Heart right ventricle (tissue), 16 donors: ENCODE measurements around the gene NCAPD3. TPM values are rescaled to one million over a fixed set of nuclear protein-coding genes. Genes with fewer than 3 reads are reported as not detected.
"Not testable (repeated sequence)": the region's sequence is repeated elsewhere in the genome, so short reads cannot be mapped to it uniquely, and the experiment has no call there.

Experiments
- ATAC-seq, 8 donors: fragments of 200-7000 bp; cut with Tn5 transposase; one replicate each; pipeline ENCODE4 v1.9.1; 2020; ENCODE audit warnings: mild to moderate bottlenecking in 8 of 8, moderate library complexity in 8 of 8, moderate number of reproducible peaks in 1 of 8
- DNase-seq, 2 donors: peaks; one replicate each; pipeline ENCODE4 v3.0.0-alpha.2; 2020
- H3K27ac ChIP-seq, 10 donors: fragments of 200-600 bp; sonication (generic) in 2 of 10; one replicate each; pipeline versions ENCODE4 v1.5.0 to v1.8.0; 2020 to 2022; ENCODE audit warnings: mild to moderate bottlenecking in 3 of 10
- H3K27me3 ChIP-seq, 7 donors: fragments of 200-600 bp; one replicate each; pipeline ENCODE4 v1.8.0; 2021 to 2022; ENCODE audit warnings: mild to moderate bottlenecking in 2 of 7
- H3K36me3 ChIP-seq, 9 donors: fragments of 200-600 bp; sonication (generic) in 1 of 9; one replicate each; pipeline versions ENCODE4 v1.5.0 to v1.8.0; 2020 to 2022; ENCODE audit warnings: mild to moderate bottlenecking in 2 of 9
- H3K4me1 ChIP-seq, 9 donors: fragments of 200-600 bp; sonication (generic) in 1 of 9; one replicate each; pipeline versions ENCODE4 v1.5.0 to v1.8.0; 2020 to 2022; ENCODE audit warnings: mild to moderate bottlenecking in 4 of 9
- H3K4me3 ChIP-seq, 10 donors: fragments of 200-600 bp; sonication (generic) in 2 of 10; one replicate each; pipeline versions ENCODE4 v1.5.0 to v1.8.0; 2020 to 2022; ENCODE audit warnings: mild to moderate bottlenecking in 7 of 10, moderate library complexity in 2 of 10
- H3K9me3 ChIP-seq, 11 donors: fragments of 200-600 bp in 10 of 11; sonication (generic) in 2 of 11; one replicate each; pipeline versions ENCODE4 v1.5.0 to v1.8.0; 2013 to 2022; ENCODE audit warnings: mild to moderate bottlenecking in 2 of 11, control low read depth in 1 of 11, moderate library complexity in 1 of 11
- CTCF ChIP-seq, 9 donors: fragments of 200-600 bp; sonication (generic) in 2 of 9; IDR thresholded peaks; one replicate each; pipeline versions ENCODE4 v1.5.0 to v1.8.0; 2021 to 2022; ENCODE audit warnings: antibody characterized with exemption in 9 of 9, mild to moderate bottlenecking in 5 of 9, moderate library complexity in 1 of 9
- WGBS, 2 donors: extraction: QIAGEN DNeasy Blood & Tissue Kit; methylation state at CpG; one replicate each; pipeline ENCODE4 v1.1.7; 2013; ENCODE audit warnings: inconsistent platforms in 1 of 2; 5-methylcytosine and 5-hydroxymethylcytosine counted together
- intact Hi-C, 10 donors: fragments of 100-400 bp; cut with DNase I; formaldehyde crosslinking; loops; one replicate each; pipeline versions ENCODE4 v1.11.1 to v1.14.2; 2022
- polyA plus RNA-seq, 2 donors: library from polyadenylated mRNA; stranded (reverse); fragments of 200-250 nt; gene quantifications; one replicate each; pipeline ENCODE4 v1.2.3, GENCODE V29; 2013
- total RNA-seq, 10 donors: library from RNA; stranded (reverse); fragmentation: NEBNext Ultra II Directional in 3 of 10; extraction: Animal tissue kit (Norgen Biotek cat#: 25700) in 3 of 10; gene quantifications; one replicate each; pipeline versions ENCODE4 v1.2.1 to v1.2.4, GENCODE V29; 2021 to 2023
- donor health status: Arrhythmogenic right ventricular cardiomyopathy.
- donor health status: ischemic (EF 13 %, LVEDD 7.1; RV severe dilation, severe dysfunction).
- donor health status: healthy with polysubstance abuse.
- donor health status: DM: no; HTN: yes; CAD: no.
- donor health status: DM: no; HTN: no; CAD: no.
- donor health status: ischemic (EF 25% LVEDD 6.9; RV normal size, moderate dysfunction).
- donor health status: ischemic (EF 25% LVEDD 5.7; RV mildly dilated, moderate dysfunction).
- donor health status: healthy.
- donor health status: DM: yes; HTN: yes; CAD: no.
- donor health status: Ischemic cardiomyopathy.
- donor health status: ischemic (EF 35%, LVEDD 5.7; RV mildly dilated, moderate dysfunction).
- donor health status: nonischemic (EF 11% LVEDD 7.7; RV severe dilation, severe dysfunction).
- donor health status: DM: yes; HTN: yes; CAD: no.
- donor health status: PGD.
- donor health status: ischemic (EF 29% LVEDD 5.4; RV normal size, mild dysfunction).
- donor health status: nonischemic (EF 23%, LVEDD 6.1; RV moderate dilation, normal function).

Gene NCAPD3
- total and polyA plus RNA-seq, 12 donors, result 4.2 to 16.7 (median 11.0) TPM

- Histone ChIP-seq H3K4me3 (peak overlapping the region in 8 of 10 donors; percentile 1 to 46 (median 30)), H3K36me3 (no peaks in the 10 kb centered on the region), H3K27ac (peak overlapping the region; percentile 78 to 95 (median 84)), H3K9me3 (no peaks in the 10 kb centered on the region), H3K27me3 (peaks cover 0 to 11% (median 0%) of the 10 kb centered on the region in 7 donors), H3K4me1 (peaks cover 5 to 74% (median 55%) of the 10 kb centered on the region in 9 donors)
- ATAC-seq (peak; percentile 66 to 86 (median 81)), DNase-seq (peak; percentile 39 to 74)
- intact Hi-C loops, result loop anchor here in 4 of 10 donors (1.0 to 5.0 kb wide), 4 partner anchors 48 to 68 kb away; partner anchors contain the start of gene JAM3 (in 2 of the 4)
- whole genome bisulfite sequencing, 2 donors, result 15 to 19% methylated on average over 13 of the region's 13 CpGs
- no peak for TF ChIP-seq CTCF (IDR thresholded peaks at IDR 0.05)
These were observed 103.5 kb downstream of the NCAPD3 start for GRCh38 chr11:134120143-134120850.

- Histone ChIP-seq H3K9me3 (no peaks in the 10 kb centered on the region), H3K4me1 (peaks cover 5 to 65% (median 50%) of the 10 kb centered on the region in 9 donors), H3K4me3 (no peak overlapping the region), H3K27ac (peak overlapping the region in 7 of 10 donors; percentile 78 to 95 (median 84)), H3K27me3 (no peaks in the 10 kb centered on the region), H3K36me3 (no peaks in the 10 kb centered on the region)
- WGBS, 2 donors, result 91 to 93% methylated on average over 3 of the region's 3 CpGs
- no peak for DNase-seq
- no peak for TF ChIP-seq CTCF (IDR thresholded peaks at IDR 0.05)
- intact Hi-C loops, result no loop called here
- no peak for ATAC-seq
These were observed 104.7 kb downstream of the NCAPD3 start for GRCh38 chr11:134119094-134119493.

GRCh38 chr11:134118006-134118405, 105.8 kb downstream of the NCAPD3 start:
- DNase-seq (no peak), ATAC-seq (no peak)
- intact Hi-C loops, result no loop called here
- Histone ChIP-seq H3K4me1 (peaks cover 5 to 55% (median 41%) of the 10 kb centered on the region in 9 donors), H3K9me3 (peaks cover 0 to 4% (median 0%) of the 10 kb centered on the region in 11 donors), H3K4me3 (no peak overlapping the region), H3K27me3 (no peaks in the 10 kb centered on the region), H3K36me3 (no peaks in the 10 kb centered on the region), H3K27ac (peak overlapping the region in 1 of 10 donors; percentile 95)
- no peak for TF ChIP-seq CTCF (IDR thresholded peaks at IDR 0.05)

GRCh38 chr11:134116210-134116609, 107.6 kb downstream of the NCAPD3 start:
- no peak for DNase-seq
- no peak for TF ChIP-seq CTCF (IDR thresholded peaks at IDR 0.05)
- peaks cover 0 to 7% (median 0%) of the 10 kb centered on the region in 9 donors for H3K36me3 ChIP-seq
- H3K27me3 ChIP-seq, result no peaks in the 10 kb centered on the region
- no peak overlapping the region for H3K4me3 ChIP-seq
- 84 to 93% methylated on average over 1 of the region's 1 CpG for WGBS, 2 donors
- ATAC-seq, result no peak
- H3K4me1 ChIP-seq, result peaks cover 3 to 38% (median 25%) of the 10 kb centered on the region in 9 donors
- no peak overlapping the region for H3K27ac ChIP-seq
- intact Hi-C loops, result no loop called here
- peaks cover 0 to 4% (median 0%) of the 10 kb centered on the region in 11 donors for H3K9me3 ChIP-seq

- intact Hi-C loops, H3K27ac ChIP-seq, ATAC-seq, DNase-seq, H3K9me3 ChIP-seq, H3K27me3 ChIP-seq, H3K36me3 ChIP-seq, H3K4me3 ChIP-seq: not testable (repeated sequence)
- H3K4me1 ChIP-seq, result peaks cover 0 to 13% (median 1%) of the 10 kb centered on the region in 9 donors
- 69 to 90% methylated on average over 1 of the region's 1 CpG for WGBS, 2 donors
These were observed 110.0 kb downstream of the NCAPD3 start for GRCh38 chr11:134113787-134114186.
